GM10266 (cell line): Measurements from ENCODE around the gene PNPLA4.
A peak's percentile ranks its signal among the peaks of the same experiment; 100 is the strongest.

Source experiments
- DNase-seq: peaks from one replicate; pipeline ENCODE4 v3.0.0; 2012; ENCODE audit errors: extremely low spot score
- CTCF ChIP-seq: IDR thresholded peaks from 2 replicates; pipeline ENCODE4 v1.5.1; 2012; ENCODE audit warnings: mild to moderate bottlenecking, low read depth; ENCODE audit not compliant: control insufficient read depth, insufficient read depth; ENCODE audit errors: missing control alignments

Gene PNPLA4

GRCh38 chrX:7927259-7928167, at the start of gene PNPLA4:
TSS of gene PNPLA4 (minus strand) at chrX:7927413. CDS start at chrX:7926119, 1,294 bp downstream.
- TF ChIP-seq CTCF = peak; percentile 28
- DNase-seq = peak; percentile 64

GRCh38 chrX:7972586-7972985, 45.4 kb upstream of the PNPLA4 start:
- TF ChIP-seq CTCF = no peak
- no peak for DNase-seq

- DNase-seq = no peak
- TF ChIP-seq CTCF = no peak
Measured at GRCh38 chrX:7970428-7970827, 43.2 kb upstream of the PNPLA4 start.

- no peak for TF ChIP-seq CTCF
- no peak for DNase-seq
Measured at GRCh38 chrX:7965436-7965835, 38.2 kb upstream of the PNPLA4 start.

- TF ChIP-seq CTCF = no peak
- no peak for DNase-seq
Measured at GRCh38 chrX:7960246-7960645, 33.0 kb upstream of the PNPLA4 start.

- DNase-seq = no peak
- TF ChIP-seq CTCF = no peak
Measured at GRCh38 chrX:7953446-7953845, 26.2 kb upstream of the PNPLA4 start.

- DNase-seq = no peak
- no peak for TF ChIP-seq CTCF
Measured at GRCh38 chrX:7950865-7951264, 23.7 kb upstream of the PNPLA4 start.
